DND-41 (cell line): Measurements from ENCODE around the gene GRIP2.

Source experiments
- ATAC-seq: fragments of 200-7000 bp; cut with Tn5 transposase; 3 replicates; pipeline ENCODE4 v1.9.1; 2021; ENCODE audit warnings: low read depth; ENCODE audit not compliant: insufficient read depth
- DNase-seq: peaks from one replicate; pipeline ENCODE4 v3.0.0-alpha.2; 2020
- H2AFZ ChIP-seq: 2 replicates; pipeline ENCODE4 v1.6.0; 2012; ENCODE audit warnings: low read depth, low read length
- H3K27ac ChIP-seq: 2 replicates; pipeline ENCODE4 v1.5.1; 2012; ENCODE audit warnings: low read length, inconsistent platforms
- H3K27me3 ChIP-seq: fragments of 200-600 bp; sonication (generic); 2 replicates; pipeline ENCODE4 v1.6.0; 2012; ENCODE audit warnings: low read length, mild to moderate bottlenecking, inconsistent platforms; ENCODE audit not compliant: insufficient read depth, poor library complexity
- H3K36me3 ChIP-seq: 2 replicates; pipeline ENCODE4 v1.5.1; 2012; ENCODE audit warnings: low read length, inconsistent platforms; ENCODE audit not compliant: insufficient read depth
- H3K4me1 ChIP-seq: 2 replicates; pipeline ENCODE4 v1.5.1; 2012; ENCODE audit warnings: mild to moderate bottlenecking, low read length; ENCODE audit not compliant: insufficient read depth
- H3K4me2 ChIP-seq: 2 replicates; pipeline ENCODE4 v1.6.0; 2012; ENCODE audit warnings: mild to moderate bottlenecking, moderate library complexity, low read length, inconsistent platforms; ENCODE audit not compliant: insufficient read depth
- H3K4me3 ChIP-seq, 2 experiments: fragments of 200-600 bp in 1 of 2; shearing (Covaris generic) in 1 of 2; 2 replicates each; pipeline ENCODE4 v1.5.1; 2012 to 2016; ENCODE audit warnings: inconsistent platforms in 2 of 2, low read length in 2 of 2, mild to moderate bottlenecking in 2 of 2, low read depth in 1 of 2, moderate library complexity in 1 of 2
- H3K79me2 ChIP-seq: 2 replicates; pipeline ENCODE4 v1.6.0; 2012; ENCODE audit warnings: low read length, inconsistent platforms; ENCODE audit not compliant: insufficient read depth
- H3K9ac ChIP-seq: 2 replicates; pipeline ENCODE4 v1.6.0; 2012; ENCODE audit warnings: low read depth, mild to moderate bottlenecking, inconsistent platforms, low read length, moderate library complexity
- H3K9me3 ChIP-seq: 2 replicates; pipeline ENCODE4 v1.5.1; 2012; ENCODE audit warnings: low read length, moderate library complexity, mild to moderate bottlenecking, inconsistent platforms; ENCODE audit not compliant: insufficient read depth, severe bottlenecking
- H4K20me1 ChIP-seq: 2 replicates; pipeline ENCODE4 v1.6.0; 2012; ENCODE audit warnings: low read length; ENCODE audit not compliant: insufficient read depth
- CTCF ChIP-seq: IDR thresholded peaks from 2 replicates; pipeline ENCODE4 v1.5.1; 2012; ENCODE audit warnings: borderline replicate concordance, low read length, moderate library complexity, mild to moderate bottlenecking; ENCODE audit not compliant: poor library complexity, severe bottlenecking; ENCODE audit errors: extremely low read depth
- EZH2 ChIP-seq: IDR thresholded peaks from 3 replicates; pipeline ENCODE4 v1.6.1; 2012; ENCODE audit warnings: borderline replicate concordance, low read depth, mild to moderate bottlenecking, moderate library complexity, low read length, inconsistent platforms; ENCODE audit not compliant: severe bottlenecking

GRIP2 gene

GRCh38 chr3:14511623-14512280, 28.4 kb downstream of the GRIP2 start:
- H3K4me2 ChIP-seq, result no peak overlapping the region
- H4K20me1 ChIP-seq, result peaks cover 7% of the 10 kb centered on the region; the same call in 1 of the 2 replicates
- 0 out of 2 replicates have a peak, but pooled peaks cover 4% of the 10 kb centered on the region for H3K4me1 ChIP-seq
- DNase-seq, result no peak
- no peaks in the 10 kb centered on the region for H3K36me3 ChIP-seq
- no peak overlapping the region for H3K9ac ChIP-seq
- no peak for ATAC-seq
- no peak overlapping the region for H3K27ac ChIP-seq
- no peak overlapping the region for H3K4me3 ChIP-seq
- TF ChIP-seq CTCF (no peak), EZH2 (no peak)
- H3K9me3 ChIP-seq, result no peaks in the 10 kb centered on the region
- H2AFZ ChIP-seq, result no peak overlapping the region
- no peaks in the 10 kb centered on the region for H3K27me3 ChIP-seq
- H3K79me2 ChIP-seq, result no peaks in the 10 kb centered on the region

- Histone ChIP-seq H3K4me2 (no peak overlapping the region), H3K4me3 (no peak overlapping the region), H3K4me1 (0 out of 2 replicates have a peak, but pooled peaks cover 4% of the 10 kb centered on the region), H4K20me1 (peaks cover 7% of the 10 kb centered on the region; the same call in 1 of the 2 replicates), H3K27me3 (no peaks in the 10 kb centered on the region), H3K9me3 (no peaks in the 10 kb centered on the region), H2AFZ (no peak overlapping the region), H3K27ac (no peak overlapping the region), H3K79me2 (no peaks in the 10 kb centered on the region), H3K9ac (no peak overlapping the region), H3K36me3 (no peaks in the 10 kb centered on the region)
- no peak for TF ChIP-seq CTCF
- no peak for TF ChIP-seq EZH2
- ATAC-seq (no peak), DNase-seq (no peak)
Observed at GRCh38 chr3:14510838-14511622, 29.1 kb downstream of the GRIP2 start.

- no peak overlapping the region for H3K4me3 ChIP-seq
- TF ChIP-seq CTCF (no peak), EZH2 (no peak)
- no peak overlapping the region for H2AFZ ChIP-seq
- H3K9me3 ChIP-seq, result no peaks in the 10 kb centered on the region
- ATAC-seq (no peak), DNase-seq (no peak)
- no peaks in the 10 kb centered on the region for H3K79me2 ChIP-seq
- no peak overlapping the region for H3K4me2 ChIP-seq
- no peaks in the 10 kb centered on the region for H3K36me3 ChIP-seq
- 0 out of 2 replicates have a peak, but pooled peaks cover 4% of the 10 kb centered on the region for H3K4me1 ChIP-seq
- H3K9ac ChIP-seq, result no peak overlapping the region
- H3K27me3 ChIP-seq, result no peaks in the 10 kb centered on the region
- H3K27ac ChIP-seq, result no peak overlapping the region
- peaks cover 7% of the 10 kb centered on the region; the same call in 1 of the 2 replicates for H4K20me1 ChIP-seq
Observed at GRCh38 chr3:14509796-14510100, 30.4 kb downstream of the GRIP2 start.
